Liver (tissue), 9 donors: ENCODE measurements around the gene FYCO1. TPM values are rescaled to one million over a fixed set of nuclear protein-coding genes. Genes with fewer than 3 reads are reported as not detected.

Source experiments
- DNase-seq: peaks from one replicate; pipeline ENCODE4 v3.0.0-alpha.2; 2017; ENCODE audit warnings: low spot score
- H3K27ac ChIP-seq, 2 donors: one replicate each; pipeline ENCODE4 v1.7.0; 2013; ENCODE audit warnings: inconsistent platforms in 2 of 2, low read length in 2 of 2, control low read depth in 1 of 2, low read depth in 1 of 2, mild to moderate bottlenecking in 1 of 2
- H3K27me3 ChIP-seq, 4 donors: one replicate each; pipeline versions ENCODE4 v1.6.1 to v1.7.0; 2013; ENCODE audit warnings: low read length in 3 of 4, inconsistent platforms in 1 of 4, mild to moderate bottlenecking in 1 of 4, moderate library complexity in 1 of 4; ENCODE audit not compliant: control insufficient read depth in 4 of 4, insufficient read depth in 4 of 4
- H3K36me3 ChIP-seq, 4 donors: one replicate each; pipeline versions ENCODE4 v1.6.1 to v1.7.0; 2013; ENCODE audit warnings: low read length in 3 of 4, mild to moderate bottlenecking in 3 of 4, low read depth in 1 of 4, moderate library complexity in 1 of 4; ENCODE audit not compliant: control insufficient read depth in 4 of 4, insufficient read depth in 3 of 4
- H3K4me1 ChIP-seq, 4 donors: one replicate each; pipeline versions ENCODE4 v1.6.1 to v1.7.0; 2013; ENCODE audit warnings: low read length in 3 of 4, mild to moderate bottlenecking in 3 of 4, moderate library complexity in 1 of 4; ENCODE audit not compliant: control insufficient read depth in 4 of 4, insufficient read depth in 4 of 4
- H3K4me3 ChIP-seq, 3 donors: one replicate each; pipeline versions ENCODE4 v1.6.1 to v1.7.0; 2013; ENCODE audit warnings: low read length in 3 of 3, control low read depth in 1 of 3, low read depth in 1 of 3, mild to moderate bottlenecking in 1 of 3
- H3K9ac ChIP-seq, 2 donors: one replicate each; pipeline ENCODE4 v1.7.0; 2013; ENCODE audit warnings: low read length in 2 of 2, mild to moderate bottlenecking in 2 of 2, moderate library complexity in 2 of 2, control low read depth in 1 of 2, low read depth in 1 of 2
- H3K9me3 ChIP-seq, 4 donors: one replicate each; pipeline versions ENCODE4 v1.6.1 to v1.7.0; 2013; ENCODE audit warnings: low read length in 3 of 4; ENCODE audit not compliant: control insufficient read depth in 4 of 4
- EGR1 ChIP-seq, 2 donors: IDR thresholded peaks; 2 replicates each; pipeline ENCODE4 v1.6.1; 2016 to 2018; ENCODE audit warnings: antibody characterized with exemption in 2 of 2, low read depth in 2 of 2
- FOXA1 ChIP-seq: IDR thresholded peaks from 2 replicates; pipeline ENCODE4 v1.6.1; 2016; ENCODE audit warnings: antibody characterized with exemption
- FOXA2 ChIP-seq: IDR thresholded peaks from 2 replicates; pipeline ENCODE4 v1.6.1; 2016; ENCODE audit warnings: antibody characterized with exemption
- GABPA ChIP-seq, 2 donors: IDR thresholded peaks in 1 of 2; conservative IDR thresholded peaks in 1 of 2; 2 replicates each; pipeline ENCODE4 v1.6.1; 2016; ENCODE audit warnings: antibody characterized with exemption in 2 of 2, mild to moderate bottlenecking in 1 of 2, moderate library complexity in 1 of 2
- HNF4A ChIP-seq, 2 donors: conservative IDR thresholded peaks; 2 replicates each; pipeline ENCODE4 v1.6.1; 2016; ENCODE audit warnings: antibody characterized with exemption in 2 of 2, mild to moderate bottlenecking in 2 of 2
- HNF4G ChIP-seq: IDR thresholded peaks from 2 replicates; pipeline ENCODE4 v1.6.1; 2016; ENCODE audit warnings: antibody characterized with exemption
- JUND ChIP-seq, 2 donors: IDR thresholded peaks; 2 replicates each; pipeline ENCODE4 v1.6.1; 2016; ENCODE audit warnings: antibody characterized with exemption in 2 of 2
- NR2F2 ChIP-seq: IDR thresholded peaks from 2 replicates; pipeline ENCODE4 v1.6.1; 2016; ENCODE audit warnings: antibody characterized with exemption
- RAD21 ChIP-seq, 2 donors: IDR thresholded peaks; 2 replicates each; pipeline ENCODE4 v1.6.1; 2016; ENCODE audit warnings: antibody characterized with exemption in 2 of 2, mild to moderate bottlenecking in 2 of 2
- RXRA ChIP-seq, 2 donors: IDR thresholded peaks; 2 replicates each; pipeline ENCODE4 v1.6.1; 2017 to 2018; ENCODE audit warnings: antibody characterized with exemption in 2 of 2, mild to moderate bottlenecking in 1 of 2
- SP1 ChIP-seq: IDR thresholded peaks from 2 replicates; pipeline ENCODE4 v1.6.1; 2018; ENCODE audit warnings: antibody characterized with exemption, mild to moderate bottlenecking
- TAF1 ChIP-seq: conservative IDR thresholded peaks from 2 replicates; pipeline ENCODE4 v1.6.1; 2016; ENCODE audit warnings: antibody characterized with exemption, mild to moderate bottlenecking
- YY1 ChIP-seq: IDR thresholded peaks from 2 replicates; pipeline ENCODE4 v1.6.1; 2016; ENCODE audit warnings: antibody characterized with exemption, mild to moderate bottlenecking
- WGBS: extraction: QIAGEN DNeasy Blood & Tissue Kit; methylation state at CpG from one replicate; pipeline ENCODE4 v1.1.7; 2013; 5-methylcytosine and 5-hydroxymethylcytosine counted together
- polyA plus RNA-seq, 2 donors: library from polyadenylated mRNA; stranded (reverse) in 1 of 2; unstranded in 1 of 2; fragments of 200-250 nt in 1 of 2; fragments of >200 nt in 1 of 2; fragmentation: Nextera tagmentation in 1 of 2; extraction: Ambion mirVana in 1 of 2; gene quantifications; one replicate each; pipeline versions ENCODE4 v1.2.1 to v1.2.3, GENCODE V29; 2013 to 2015
- total RNA-seq, 2 donors: library from RNA; depleted of rRNA; stranded (reverse); fragments of >200 nt; gene quantifications; one replicate each; pipeline ENCODE4 v1.2.3, GENCODE V29; 2014
- TF ChIP-seq, protein P1 (sequence below): IDR thresholded peaks from 2 replicates; pipeline ENCODE4 v1.6.1; 2016; ENCODE audit warnings: antibody characterized with exemption, mild to moderate bottlenecking
- TF ChIP-seq, protein P2 (sequence below): IDR thresholded peaks from 2 replicates; pipeline ENCODE4 v1.6.1; 2016; ENCODE audit warnings: antibody characterized with exemption
- TF ChIP-seq, protein P3 (sequence below): fragments of 150-350 bp; IDR thresholded peaks from 2 replicates; pipeline ENCODE4 v1.5.1; 2017; ENCODE audit warnings: improper control_type of control experiment, low read depth, low read length; ENCODE audit not compliant: missing input control
- TF ChIP-seq, protein P4 (sequence below): IDR thresholded peaks from 2 replicates; pipeline ENCODE4 v1.6.1; 2016; ENCODE audit warnings: antibody characterized with exemption
- TF ChIP-seq, protein P5 (sequence below): IDR thresholded peaks from 2 replicates; pipeline ENCODE4 v1.6.1; 2016; ENCODE audit warnings: antibody characterized with exemption
- donor health status: healthy.
- donor health status: healthy.
- donor health status: healthy.
- donor health status: healthy.
- donor health status: healthy.

Gene FYCO1
- total and polyA plus RNA-seq, 4 donors = 3.0 to 17.1 (median 10.2) TPM

DNA sequence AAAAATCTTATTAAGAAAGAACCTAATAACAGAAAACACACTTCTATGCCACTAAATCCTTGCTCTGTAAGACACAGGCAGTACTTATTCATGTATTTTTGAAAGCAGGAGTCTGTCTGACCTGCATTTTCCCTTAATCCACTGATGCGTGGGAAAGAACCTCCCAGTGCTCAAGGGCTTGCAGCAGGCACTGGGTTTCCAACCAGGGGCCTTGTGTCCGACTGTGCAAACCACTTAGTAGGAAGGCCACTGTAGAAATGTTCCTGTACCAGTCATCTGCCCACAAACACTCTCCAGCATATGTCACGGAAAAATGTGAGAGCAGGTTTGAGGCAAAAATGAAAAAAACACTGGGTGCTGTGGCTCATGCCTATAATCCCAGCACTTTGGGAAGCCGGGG is 39.9 kb downstream of the FYCO1 start:
- no peaks in the 10 kb centered on the region for H3K27me3 ChIP-seq
- 94% methylated on average over 4 of the region's 4 CpGs for WGBS
- TF ChIP-seq HNF4A (conservative IDR thresholded peaks at IDR 0.05) = no peak
- no peak for TF ChIP-seq SP1
- no peak for TF ChIP-seq HNF4G
- no peak for TF ChIP-seq RAD21 (IDR thresholded peaks at IDR 0.05)
- TF ChIP-seq, protein P1, sequence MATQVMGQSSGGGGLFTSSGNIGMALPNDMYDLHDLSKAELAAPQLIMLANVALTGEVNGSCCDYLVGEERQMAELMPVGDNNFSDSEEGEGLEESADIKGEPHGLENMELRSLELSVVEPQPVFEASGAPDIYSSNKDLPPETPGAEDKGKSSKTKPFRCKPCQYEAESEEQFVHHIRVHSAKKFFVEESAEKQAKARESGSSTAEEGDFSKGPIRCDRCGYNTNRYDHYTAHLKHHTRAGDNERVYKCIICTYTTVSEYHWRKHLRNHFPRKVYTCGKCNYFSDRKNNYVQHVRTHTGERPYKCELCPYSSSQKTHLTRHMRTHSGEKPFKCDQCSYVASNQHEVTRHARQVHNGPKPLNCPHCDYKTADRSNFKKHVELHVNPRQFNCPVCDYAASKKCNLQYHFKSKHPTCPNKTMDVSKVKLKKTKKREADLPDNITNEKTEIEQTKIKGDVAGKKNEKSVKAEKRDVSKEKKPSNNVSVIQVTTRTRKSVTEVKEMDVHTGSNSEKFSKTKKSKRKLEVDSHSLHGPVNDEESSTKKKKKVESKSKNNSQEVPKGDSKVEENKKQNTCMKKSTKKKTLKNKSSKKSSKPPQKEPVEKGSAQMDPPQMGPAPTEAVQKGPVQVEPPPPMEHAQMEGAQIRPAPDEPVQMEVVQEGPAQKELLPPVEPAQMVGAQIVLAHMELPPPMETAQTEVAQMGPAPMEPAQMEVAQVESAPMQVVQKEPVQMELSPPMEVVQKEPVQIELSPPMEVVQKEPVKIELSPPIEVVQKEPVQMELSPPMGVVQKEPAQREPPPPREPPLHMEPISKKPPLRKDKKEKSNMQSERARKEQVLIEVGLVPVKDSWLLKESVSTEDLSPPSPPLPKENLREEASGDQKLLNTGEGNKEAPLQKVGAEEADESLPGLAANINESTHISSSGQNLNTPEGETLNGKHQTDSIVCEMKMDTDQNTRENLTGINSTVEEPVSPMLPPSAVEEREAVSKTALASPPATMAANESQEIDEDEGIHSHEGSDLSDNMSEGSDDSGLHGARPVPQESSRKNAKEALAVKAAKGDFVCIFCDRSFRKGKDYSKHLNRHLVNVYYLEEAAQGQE = no peak
- no peak for TF ChIP-seq EGR1 (IDR thresholded peaks at IDR 0.05; ENCODE audit: low read depth in 2 of 2)
- TF ChIP-seq RXRA (IDR thresholded peaks at IDR 0.05) = no peak
- TF ChIP-seq NR2F2 = no peak
- TF ChIP-seq, protein P2, sequence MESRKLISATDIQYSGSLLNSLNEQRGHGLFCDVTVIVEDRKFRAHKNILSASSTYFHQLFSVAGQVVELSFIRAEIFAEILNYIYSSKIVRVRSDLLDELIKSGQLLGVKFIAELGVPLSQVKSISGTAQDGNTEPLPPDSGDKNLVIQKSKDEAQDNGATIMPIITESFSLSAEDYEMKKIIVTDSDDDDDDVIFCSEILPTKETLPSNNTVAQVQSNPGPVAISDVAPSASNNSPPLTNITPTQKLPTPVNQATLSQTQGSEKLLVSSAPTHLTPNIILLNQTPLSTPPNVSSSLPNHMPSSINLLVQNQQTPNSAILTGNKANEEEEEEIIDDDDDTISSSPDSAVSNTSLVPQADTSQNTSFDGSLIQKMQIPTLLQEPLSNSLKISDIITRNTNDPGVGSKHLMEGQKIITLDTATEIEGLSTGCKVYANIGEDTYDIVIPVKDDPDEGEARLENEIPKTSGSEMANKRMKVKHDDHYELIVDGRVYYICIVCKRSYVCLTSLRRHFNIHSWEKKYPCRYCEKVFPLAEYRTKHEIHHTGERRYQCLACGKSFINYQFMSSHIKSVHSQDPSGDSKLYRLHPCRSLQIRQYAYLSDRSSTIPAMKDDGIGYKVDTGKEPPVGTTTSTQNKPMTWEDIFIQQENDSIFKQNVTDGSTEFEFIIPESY = no peak
- TF ChIP-seq YY1 = no peak
- TF ChIP-seq JUND (IDR thresholded peaks at IDR 0.05) = no peak
- TF ChIP-seq TAF1 = no peak
- no peak for TF ChIP-seq GABPA (IDR thresholded peaks at IDR 0.05 in 1 of 2, conservative IDR thresholded peaks at IDR 0.05 in 1 of 2)
- TF ChIP-seq FOXA2 = no peak
- TF ChIP-seq, protein P3, sequence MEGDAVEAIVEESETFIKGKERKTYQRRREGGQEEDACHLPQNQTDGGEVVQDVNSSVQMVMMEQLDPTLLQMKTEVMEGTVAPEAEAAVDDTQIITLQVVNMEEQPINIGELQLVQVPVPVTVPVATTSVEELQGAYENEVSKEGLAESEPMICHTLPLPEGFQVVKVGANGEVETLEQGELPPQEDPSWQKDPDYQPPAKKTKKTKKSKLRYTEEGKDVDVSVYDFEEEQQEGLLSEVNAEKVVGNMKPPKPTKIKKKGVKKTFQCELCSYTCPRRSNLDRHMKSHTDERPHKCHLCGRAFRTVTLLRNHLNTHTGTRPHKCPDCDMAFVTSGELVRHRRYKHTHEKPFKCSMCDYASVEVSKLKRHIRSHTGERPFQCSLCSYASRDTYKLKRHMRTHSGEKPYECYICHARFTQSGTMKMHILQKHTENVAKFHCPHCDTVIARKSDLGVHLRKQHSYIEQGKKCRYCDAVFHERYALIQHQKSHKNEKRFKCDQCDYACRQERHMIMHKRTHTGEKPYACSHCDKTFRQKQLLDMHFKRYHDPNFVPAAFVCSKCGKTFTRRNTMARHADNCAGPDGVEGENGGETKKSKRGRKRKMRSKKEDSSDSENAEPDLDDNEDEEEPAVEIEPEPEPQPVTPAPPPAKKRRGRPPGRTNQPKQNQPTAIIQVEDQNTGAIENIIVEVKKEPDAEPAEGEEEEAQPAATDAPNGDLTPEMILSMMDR = no peak
- TF ChIP-seq, protein P4, sequence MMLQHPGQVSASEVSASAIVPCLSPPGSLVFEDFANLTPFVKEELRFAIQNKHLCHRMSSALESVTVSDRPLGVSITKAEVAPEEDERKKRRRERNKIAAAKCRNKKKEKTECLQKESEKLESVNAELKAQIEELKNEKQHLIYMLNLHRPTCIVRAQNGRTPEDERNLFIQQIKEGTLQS = no peak
- TF ChIP-seq, protein P5, sequence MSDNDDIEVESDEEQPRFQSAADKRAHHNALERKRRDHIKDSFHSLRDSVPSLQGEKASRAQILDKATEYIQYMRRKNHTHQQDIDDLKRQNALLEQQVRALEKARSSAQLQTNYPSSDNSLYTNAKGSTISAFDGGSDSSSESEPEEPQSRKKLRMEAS = no peak
- no peak for TF ChIP-seq FOXA1
- no peak for DNase-seq
- H3K9me3 ChIP-seq = no peaks in the 10 kb centered on the region
- H3K27ac ChIP-seq = no peak overlapping the region
- H3K4me1 ChIP-seq = peaks cover 0 to 8% (median 4%) of the 10 kb centered on the region in 4 donors
- no peak overlapping the region for H3K9ac ChIP-seq
- H3K36me3 ChIP-seq = peaks cover 14 to 72% (median 65%) of the 10 kb centered on the region in 4 donors
- H3K4me3 ChIP-seq = no peak overlapping the region
